ENCODE measurements around the gene POLR3B. TPM values are rescaled to one million over a fixed set of nuclear protein-coding genes. Genes with fewer than 3 reads are reported as not detected.

Gene POLR3B
- total RNA-seq, 2 experiments from 2014 or later, result 14.7 to 17.6 TPM

DNA sequence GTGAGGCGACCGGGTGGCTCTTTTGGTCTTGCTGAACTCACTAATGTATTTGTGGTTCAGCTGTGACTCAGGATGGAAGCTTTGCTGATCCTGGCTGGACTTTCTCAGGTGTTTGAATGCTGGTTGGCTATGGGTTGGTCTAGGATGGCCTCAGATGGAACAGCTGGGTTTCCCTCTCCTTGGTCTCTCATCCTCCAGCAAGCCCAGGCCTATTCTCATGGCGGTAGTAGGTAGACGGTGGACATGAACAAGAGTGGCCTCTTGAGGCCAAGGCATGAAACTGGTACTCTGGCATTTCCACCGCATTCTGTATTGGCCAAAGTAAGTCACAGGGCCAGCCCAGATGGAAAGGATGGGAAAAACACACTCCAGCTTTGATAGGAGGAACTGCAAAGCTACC is 11.8 kb upstream of the POLR3B start:
- Histone ChIP-seq H3K4me3 (ENCODE audit: low read depth, low read length, poor library complexity, severe bottlenecking) (no peak overlapping the region), H3K4me1 (ENCODE audit: insufficient read depth, low read length, poor library complexity, severe bottlenecking) (no peaks in the 10 kb centered on the region), H3K4me2 (ENCODE audit: low read length) (no peak overlapping the region), H3K9me3 (ENCODE audit: low read length) (no peaks in the 10 kb centered on the region), H3K9me2 (ENCODE audit: insufficient read depth, low read length) (no peaks in the 10 kb centered on the region), H3K36me3 (ENCODE audit: insufficient read depth, low read length) (no peaks in the 10 kb centered on the region), H4K20me1 (ENCODE audit: insufficient read depth, low read length) (no peaks in the 10 kb centered on the region), H2AFZ (ENCODE audit: low read length) (no peak overlapping the region), H3K27ac (ENCODE audit: low read depth, low read length, poor library complexity, severe bottlenecking) (no peak overlapping the region), H3K79me2 (ENCODE audit: insufficient read depth, low read depth, low read length) (no peaks in the 10 kb centered on the region)
- ChIA-PET POLR2A (interaction anchor here (0.6 to 1.6 kb wide), 4 partner anchors 9 to 20 kb away, joined by 3 to 6 read pairs (median 4); no protein-coding TSS in a partner anchor), CTCF (ENCODE audit: unreplicated experiment) (no interaction called here)
- no peak for TF ChIP-seq EZH2phosphoT487 (IDR thresholded peaks at IDR 0.05; ENCODE audit: borderline replicate concordance, low read depth, low read length)
- TF ChIP-seq, protein P1, sequence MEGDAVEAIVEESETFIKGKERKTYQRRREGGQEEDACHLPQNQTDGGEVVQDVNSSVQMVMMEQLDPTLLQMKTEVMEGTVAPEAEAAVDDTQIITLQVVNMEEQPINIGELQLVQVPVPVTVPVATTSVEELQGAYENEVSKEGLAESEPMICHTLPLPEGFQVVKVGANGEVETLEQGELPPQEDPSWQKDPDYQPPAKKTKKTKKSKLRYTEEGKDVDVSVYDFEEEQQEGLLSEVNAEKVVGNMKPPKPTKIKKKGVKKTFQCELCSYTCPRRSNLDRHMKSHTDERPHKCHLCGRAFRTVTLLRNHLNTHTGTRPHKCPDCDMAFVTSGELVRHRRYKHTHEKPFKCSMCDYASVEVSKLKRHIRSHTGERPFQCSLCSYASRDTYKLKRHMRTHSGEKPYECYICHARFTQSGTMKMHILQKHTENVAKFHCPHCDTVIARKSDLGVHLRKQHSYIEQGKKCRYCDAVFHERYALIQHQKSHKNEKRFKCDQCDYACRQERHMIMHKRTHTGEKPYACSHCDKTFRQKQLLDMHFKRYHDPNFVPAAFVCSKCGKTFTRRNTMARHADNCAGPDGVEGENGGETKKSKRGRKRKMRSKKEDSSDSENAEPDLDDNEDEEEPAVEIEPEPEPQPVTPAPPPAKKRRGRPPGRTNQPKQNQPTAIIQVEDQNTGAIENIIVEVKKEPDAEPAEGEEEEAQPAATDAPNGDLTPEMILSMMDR (conservative IDR thresholded peaks at IDR 0.05; ENCODE audit: low read length), result peak; percentile 53
- intact Hi-C loops (cut with micrococcal nuclease; ENCODE audit: unreplicated experiment), result no loop called here
- BruUV-seq (replicated peaks), result no TSS peak
- DNase-seq (ENCODE audit: low spot score), result peak; percentile 21

DNA sequence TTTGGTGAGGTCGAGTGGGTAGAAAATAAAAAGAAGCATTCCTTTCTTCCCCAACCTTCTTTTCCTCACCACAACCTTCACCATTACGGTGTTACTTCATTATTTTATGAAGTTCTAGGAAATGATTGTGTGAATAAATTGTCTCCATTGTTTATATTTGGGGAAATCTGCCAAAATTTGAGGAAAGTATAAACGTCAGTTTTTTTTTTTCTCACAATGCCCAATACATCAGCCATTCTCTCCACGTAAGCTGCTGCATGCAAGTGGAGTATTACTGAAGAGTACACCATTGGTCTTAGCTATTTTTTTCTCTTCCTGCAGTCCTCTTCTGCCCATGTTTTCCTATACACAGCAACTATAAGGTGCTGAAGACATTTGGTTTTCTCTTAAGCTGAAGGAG is 9.1 kb upstream of the POLR3B start:
- CTCF ChIA-PET (ENCODE audit: unreplicated experiment), result no interaction called here
- no peak for TF ChIP-seq EZH2phosphoT487 (IDR thresholded peaks at IDR 0.05; ENCODE audit: borderline replicate concordance, low read depth, low read length)
- TF ChIP-seq, protein P1 (conservative IDR thresholded peaks at IDR 0.05; ENCODE audit: low read length), result no peak
- Histone ChIP-seq H2AFZ (ENCODE audit: low read length) (no peak overlapping the region), H3K4me1 (ENCODE audit: insufficient read depth, low read length, poor library complexity, severe bottlenecking) (no peaks in the 10 kb centered on the region), H3K79me2 (ENCODE audit: insufficient read depth, low read depth, low read length) (no peaks in the 10 kb centered on the region), H3K4me3 (ENCODE audit: low read depth, low read length, poor library complexity, severe bottlenecking) (no peak overlapping the region), H3K36me3 (ENCODE audit: insufficient read depth, low read length) (no peaks in the 10 kb centered on the region), H3K9me3 (ENCODE audit: low read length) (no peaks in the 10 kb centered on the region), H4K20me1 (ENCODE audit: insufficient read depth, low read length) (no peaks in the 10 kb centered on the region), H3K9me2 (ENCODE audit: insufficient read depth, low read length) (no peaks in the 10 kb centered on the region), H3K4me2 (ENCODE audit: low read length) (no peak overlapping the region), H3K27ac (ENCODE audit: low read depth, low read length, poor library complexity, severe bottlenecking) (no peak overlapping the region)
- intact Hi-C loops (cut with micrococcal nuclease; ENCODE audit: unreplicated experiment), result no loop called here
- no TSS peak for BruUV-seq (replicated peaks)
- DNase-seq (ENCODE audit: low spot score), result no peak
- POLR2A ChIA-PET, result interaction anchor here (0.6 kb wide), 1 partner anchor 194 kb away, joined by 4 read pairs; no protein-coding TSS in a partner anchor

DNA sequence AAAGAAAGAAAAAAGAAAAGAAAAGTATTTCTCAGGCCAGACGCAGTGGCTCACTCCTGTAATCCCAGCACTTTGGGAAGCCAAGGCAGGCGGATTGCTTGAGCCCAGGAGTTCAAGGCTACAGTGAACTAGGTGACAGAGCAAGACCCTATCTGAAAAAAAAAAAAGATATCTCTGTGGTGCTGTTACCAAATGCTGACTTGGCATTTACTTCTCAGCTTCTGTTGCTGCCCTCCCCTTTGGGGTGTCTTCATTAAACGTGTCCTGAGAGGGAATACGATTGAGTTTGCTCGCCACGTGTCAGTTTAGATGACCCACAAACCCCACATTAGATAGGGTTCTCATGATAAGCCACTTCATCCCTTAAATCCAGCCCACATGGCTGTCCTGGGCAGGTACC is 4.4 kb upstream of the POLR3B start:
- Histone ChIP-seq H3K4me2 (ENCODE audit: low read length) (no peak overlapping the region), H3K4me1 (ENCODE audit: insufficient read depth, low read length, poor library complexity, severe bottlenecking) (peaks cover 4% of the 10 kb centered on the region), H2AFZ (ENCODE audit: low read length) (no peak overlapping the region), H3K36me3 (ENCODE audit: insufficient read depth, low read length) (no peaks in the 10 kb centered on the region), H3K4me3 (ENCODE audit: low read depth, low read length, poor library complexity, severe bottlenecking) (no peak overlapping the region), H3K27ac (ENCODE audit: low read depth, low read length, poor library complexity, severe bottlenecking) (no peak overlapping the region), H4K20me1 (ENCODE audit: insufficient read depth, low read length) (no peaks in the 10 kb centered on the region), H3K9me2 (ENCODE audit: insufficient read depth, low read length) (no peaks in the 10 kb centered on the region), H3K9me3 (ENCODE audit: low read length) (no peaks in the 10 kb centered on the region), H3K79me2 (ENCODE audit: insufficient read depth, low read depth, low read length) (peaks cover 1% of the 10 kb centered on the region; the same call in 1 of the 2 replicates)
- CTCF ChIA-PET (ENCODE audit: unreplicated experiment), result no interaction called here
- POLR2A ChIA-PET, result no interaction called here
- no TSS peak for BruUV-seq (replicated peaks)
- intact Hi-C loops (cut with micrococcal nuclease; ENCODE audit: unreplicated experiment), result loop anchor here (10.0 kb wide), 1 partner anchor 562 kb away; no protein-coding TSS in a partner anchor
- DNase-seq (ENCODE audit: low spot score), result no peak
- TF ChIP-seq, protein P1 (conservative IDR thresholded peaks at IDR 0.05; ENCODE audit: low read length), result no peak
- TF ChIP-seq EZH2phosphoT487 (IDR thresholded peaks at IDR 0.05; ENCODE audit: borderline replicate concordance, low read depth, low read length), result no peak

Measured in OCI-LY7 (cell line).